ENCODE results near the gene NUMBL.
"Not testable (repeated sequence)": the region's sequence is repeated elsewhere in the genome, so short reads cannot be mapped to it uniquely, and the experiment has no call there.

The NUMBL gene

DNA sequence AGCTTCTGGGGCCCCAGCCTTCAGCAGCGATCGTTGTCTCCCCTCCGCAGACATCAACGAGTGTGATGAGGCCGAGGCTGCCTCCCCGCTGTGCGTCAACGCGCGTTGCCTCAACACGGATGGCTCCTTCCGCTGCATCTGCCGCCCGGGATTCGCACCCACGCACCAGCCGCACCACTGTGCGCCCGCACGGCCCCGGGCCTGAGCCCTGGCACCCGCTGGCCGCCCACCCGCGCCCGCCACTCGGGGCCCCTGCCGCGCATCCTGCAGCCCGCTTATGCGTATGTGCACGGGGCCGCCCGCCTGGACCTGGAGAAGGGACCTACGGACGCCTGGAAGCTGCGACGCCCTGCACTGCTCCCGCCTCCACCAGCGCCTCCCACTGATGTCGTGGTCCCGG, 61.1 kb downstream of the NUMBL start:
- DNase-seq (ENCODE audit: low read depth), result no peak

DNA sequence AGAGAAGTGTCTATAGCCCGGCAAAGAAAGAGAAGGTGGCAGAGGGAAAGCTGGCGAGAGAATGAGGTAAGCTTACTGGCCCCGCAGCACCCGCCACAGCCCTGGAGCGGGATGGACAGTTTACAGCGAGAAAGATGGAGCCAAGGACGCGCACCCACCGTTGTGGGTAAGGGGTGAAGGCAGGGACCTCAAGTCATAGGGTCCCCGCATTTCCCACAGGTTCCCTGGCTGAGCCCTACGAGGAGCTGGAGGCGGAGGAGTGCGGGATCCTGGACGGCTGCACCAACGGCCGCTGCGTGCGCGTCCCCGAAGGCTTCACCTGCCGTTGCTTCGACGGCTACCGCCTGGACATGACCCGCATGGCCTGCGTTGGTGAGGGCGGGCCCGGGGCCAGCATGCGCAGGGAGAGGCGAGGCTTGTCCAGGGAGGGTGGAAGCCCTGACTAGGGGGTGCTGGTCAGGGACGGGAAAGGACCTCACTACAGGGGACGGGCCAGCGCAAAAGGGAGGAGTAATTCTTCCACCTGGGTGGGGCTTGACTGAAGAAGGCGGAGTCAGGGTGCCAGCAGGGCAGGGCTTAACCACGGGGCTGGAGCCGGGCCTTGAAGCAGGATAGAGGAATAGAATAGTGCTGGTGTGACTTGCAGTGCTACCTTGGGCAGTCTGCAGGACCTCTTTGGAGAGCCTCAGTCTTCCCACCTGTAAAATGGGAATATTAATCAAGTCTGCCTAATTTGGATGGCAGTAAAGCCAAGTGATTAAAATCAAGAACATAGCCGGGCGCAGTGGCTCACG, 62.8 kb downstream of the NUMBL start:
- DNase-seq (ENCODE audit: low read depth), result no peak

DNA sequence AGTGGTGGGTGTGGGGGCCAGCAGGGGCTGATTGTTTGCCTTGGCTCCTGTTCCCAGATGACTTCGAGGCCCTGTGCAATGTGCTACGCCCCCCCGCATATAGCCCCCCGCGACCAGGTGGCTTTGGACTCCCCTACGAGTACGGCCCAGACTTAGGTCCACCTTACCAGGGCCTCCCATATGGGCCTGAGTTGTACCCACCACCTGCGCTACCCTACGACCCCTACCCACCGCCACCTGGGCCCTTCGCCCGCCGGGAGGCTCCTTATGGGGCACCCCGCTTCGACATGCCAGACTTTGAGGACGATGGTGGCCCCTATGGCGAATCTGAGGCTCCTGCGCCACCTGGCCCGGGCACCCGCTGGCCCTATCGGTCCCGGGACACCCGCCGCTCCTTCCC, 63.5 kb downstream of the NUMBL start:
- DNase-seq (ENCODE audit: low read depth), result no peak

DNA sequence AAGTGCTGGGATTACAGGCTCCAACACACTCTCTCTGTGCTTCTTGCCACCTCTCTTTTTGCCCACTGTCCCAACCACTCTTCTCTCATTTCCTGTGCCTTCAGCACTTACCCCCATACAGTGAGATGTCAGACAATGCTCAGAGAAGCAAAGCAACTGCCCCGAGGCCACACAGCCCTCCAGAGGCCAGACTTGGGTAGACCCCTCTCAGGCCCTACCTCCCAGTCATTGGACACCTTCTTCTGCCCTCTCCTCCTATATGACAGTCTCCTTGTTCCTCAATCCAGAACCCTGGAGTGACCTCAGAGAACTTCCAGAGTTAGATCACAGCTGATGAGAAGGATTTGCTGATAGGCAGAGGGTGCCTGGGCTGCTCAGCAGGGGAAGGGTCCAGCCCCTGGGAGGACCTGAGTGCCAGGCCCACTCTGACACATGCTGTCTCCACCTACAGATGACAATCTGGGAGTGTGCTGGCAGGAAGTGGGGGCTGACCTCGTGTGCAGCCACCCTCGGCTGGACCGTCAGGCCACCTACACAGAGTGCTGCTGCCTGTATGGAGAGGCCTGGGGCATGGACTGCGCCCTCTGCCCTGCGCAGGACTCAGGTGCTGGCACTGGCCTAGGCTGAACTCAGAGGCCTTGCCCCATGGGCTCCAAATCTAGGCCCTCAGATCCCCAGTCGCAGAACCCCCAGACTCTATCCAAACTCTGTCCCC, 64.9 kb downstream of the NUMBL start:
- no peak for DNase-seq (ENCODE audit: low read depth)

DNA sequence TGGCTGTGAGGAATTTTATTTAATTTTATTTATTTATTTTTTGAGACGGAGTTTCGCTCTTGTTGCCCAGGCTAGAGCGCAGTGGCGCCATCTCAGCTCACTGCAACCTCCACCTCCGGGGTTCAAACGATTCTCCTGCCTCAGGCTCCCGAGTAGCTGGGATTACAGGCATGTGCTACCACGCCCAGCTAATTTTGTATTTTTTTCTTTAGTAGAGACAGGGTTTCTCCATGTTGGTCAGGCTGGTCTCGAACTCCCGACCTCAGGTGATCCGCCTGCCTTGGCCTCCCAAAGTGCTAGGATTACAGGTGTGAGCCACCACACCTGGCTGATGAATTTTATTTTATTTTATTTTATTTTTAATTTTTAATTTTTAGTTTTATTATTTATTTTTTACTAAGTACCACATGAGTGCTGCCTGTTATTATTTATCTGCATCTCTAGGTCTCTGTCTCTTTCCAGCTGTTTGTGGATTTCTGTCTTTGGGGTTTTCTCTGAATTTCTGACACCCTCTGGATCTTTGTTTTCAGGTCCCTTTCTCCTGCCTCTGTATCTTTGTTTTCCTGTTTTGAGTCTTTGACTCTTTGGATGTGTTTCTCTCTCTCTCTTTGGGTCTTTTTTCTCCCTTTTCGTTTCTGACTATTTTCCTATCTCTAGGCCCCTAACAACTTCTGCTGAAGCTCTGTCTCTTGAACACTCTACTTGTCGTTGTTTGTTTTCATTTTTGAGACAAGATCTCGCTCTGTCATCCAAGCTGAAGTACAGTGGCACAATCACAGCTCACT, 65.9 kb downstream of the NUMBL start:
- DNase-seq (ENCODE audit: low read depth), result not testable (repeated sequence)

DNA sequence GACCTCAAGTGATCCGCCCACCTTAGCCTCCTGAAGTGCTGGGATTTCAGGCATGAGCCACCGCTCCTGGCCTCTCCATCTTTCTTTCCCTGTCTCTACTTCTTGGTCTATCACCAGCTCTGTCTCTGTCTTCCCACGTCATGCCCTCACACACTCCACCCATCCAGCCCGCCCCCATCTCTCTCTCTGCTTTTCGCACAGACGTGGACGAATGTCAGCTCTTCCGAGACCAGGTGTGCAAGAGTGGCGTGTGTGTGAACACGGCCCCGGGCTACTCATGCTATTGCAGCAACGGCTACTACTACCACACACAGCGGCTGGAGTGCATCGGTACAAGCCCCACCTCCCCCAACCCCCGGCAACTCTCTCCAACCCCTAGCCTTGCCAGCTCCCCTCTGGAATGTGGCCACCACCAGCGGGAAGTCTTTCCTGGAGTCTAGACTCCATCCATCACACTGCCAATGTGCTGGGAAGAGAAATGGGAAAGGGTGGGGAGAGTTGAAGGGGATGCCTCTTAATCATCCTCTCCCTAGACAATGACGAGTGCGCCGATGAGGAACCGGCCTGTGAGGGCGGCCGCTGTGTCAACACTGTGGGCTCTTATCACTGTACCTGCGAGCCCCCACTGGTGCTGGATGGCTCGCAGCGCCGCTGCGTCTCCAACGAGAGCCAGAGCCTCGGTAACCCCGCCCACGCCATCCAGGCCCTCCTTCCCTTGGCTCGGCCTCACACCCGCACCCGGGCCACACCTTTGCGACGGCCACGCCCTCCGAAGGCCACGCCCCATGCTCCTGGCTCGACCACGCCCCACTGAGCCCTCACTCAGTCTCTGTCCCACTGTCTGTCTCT, 66.8 kb downstream of the NUMBL start:
- DNase-seq (ENCODE audit: low read depth), result no peak

DNA sequence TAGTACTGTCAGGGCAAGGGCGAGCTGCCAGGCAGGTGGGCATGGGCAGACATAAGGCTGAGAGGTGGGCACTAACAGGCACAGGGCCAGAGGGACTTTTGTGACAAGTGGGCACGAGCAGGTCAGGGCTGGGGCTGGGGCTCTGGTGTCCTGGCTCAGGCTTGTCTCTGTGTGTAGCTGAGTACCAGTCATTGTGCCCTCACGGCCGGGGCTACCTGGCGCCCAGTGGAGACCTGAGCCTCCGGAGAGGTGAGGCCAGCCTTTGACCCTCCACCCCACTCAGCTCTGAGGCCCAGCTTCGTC, 67.7 kb downstream of the NUMBL start:
- DNase-seq (ENCODE audit: low read depth), result no peak

DNA sequence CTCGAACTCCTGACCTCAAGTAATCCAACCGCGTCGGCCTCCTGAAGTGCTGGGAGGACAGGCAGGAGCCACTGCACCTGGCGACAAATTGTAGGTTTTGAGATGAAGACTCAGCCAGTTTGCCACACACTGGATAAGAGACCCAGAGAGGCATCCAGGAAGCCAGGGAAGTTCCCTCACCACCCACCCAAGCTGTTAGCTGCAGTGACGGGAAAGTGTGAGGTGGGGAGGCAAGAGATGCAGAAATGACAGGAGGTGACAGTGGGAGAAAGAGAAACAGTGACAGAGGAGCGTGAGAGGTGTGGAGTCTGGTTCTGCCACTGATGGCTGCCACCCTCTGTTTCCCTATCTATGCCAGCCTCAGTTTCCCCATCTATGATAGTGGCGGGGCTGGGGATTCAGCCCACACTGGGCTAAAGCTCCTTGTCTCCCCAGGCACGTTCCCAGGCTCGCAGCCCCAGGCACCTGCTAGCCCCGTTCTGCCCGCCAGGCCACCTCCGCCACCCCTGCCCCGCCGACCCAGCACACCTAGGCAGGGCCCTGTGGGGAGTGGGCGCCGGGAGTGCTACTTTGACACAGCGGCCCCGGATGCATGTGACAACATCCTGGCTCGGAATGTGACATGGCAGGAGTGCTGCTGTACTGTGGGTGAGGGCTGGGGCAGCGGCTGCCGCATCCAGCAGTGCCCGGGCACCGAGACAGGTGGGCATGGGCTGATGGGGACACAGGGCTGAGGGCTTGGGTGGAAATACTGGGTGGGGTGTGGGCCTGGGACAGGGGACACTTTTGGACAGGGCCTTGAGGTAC, 68.3 kb downstream of the NUMBL start:
- no peak for DNase-seq (ENCODE audit: low read depth)

DNA sequence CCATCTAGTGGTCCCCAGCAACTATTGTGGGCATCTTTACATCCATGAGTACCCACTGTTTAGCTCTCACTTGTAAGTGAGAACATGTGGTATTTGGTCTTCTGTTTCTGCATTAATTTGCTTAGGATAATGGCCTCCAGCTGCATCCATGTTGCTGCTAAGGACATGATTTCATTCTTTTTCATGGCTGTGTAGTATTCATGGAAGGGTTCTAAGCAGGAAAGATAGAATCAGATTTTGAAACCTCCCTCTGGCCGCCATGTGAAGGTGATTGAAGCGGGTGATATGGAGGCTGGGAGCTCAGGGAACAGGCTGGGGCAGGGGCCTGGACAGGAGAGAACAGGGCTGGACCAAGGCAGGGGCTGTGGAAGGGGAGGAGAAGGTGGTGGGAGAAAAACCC, 69.2 kb downstream of the NUMBL start:
- DNase-seq (ENCODE audit: low read depth), result no peak

DNA sequence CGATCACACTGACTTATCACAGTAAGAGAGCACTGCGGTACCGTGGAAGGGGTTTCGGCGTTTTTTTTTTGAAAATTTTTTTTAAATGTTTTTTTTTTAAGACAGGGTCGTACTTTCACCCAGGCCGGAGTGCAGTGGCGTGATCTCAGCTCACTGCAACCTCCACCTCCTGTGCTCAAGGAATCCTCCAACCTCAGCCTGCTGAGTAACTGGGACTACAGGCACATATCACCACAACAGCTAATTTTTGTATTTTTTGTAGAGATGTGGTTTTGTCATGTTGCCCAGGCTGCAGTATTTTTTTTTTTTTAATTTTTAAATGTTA, 70.3 kb downstream of the NUMBL start:
- DNase-seq (ENCODE audit: low read depth), result no peak

DNA sequence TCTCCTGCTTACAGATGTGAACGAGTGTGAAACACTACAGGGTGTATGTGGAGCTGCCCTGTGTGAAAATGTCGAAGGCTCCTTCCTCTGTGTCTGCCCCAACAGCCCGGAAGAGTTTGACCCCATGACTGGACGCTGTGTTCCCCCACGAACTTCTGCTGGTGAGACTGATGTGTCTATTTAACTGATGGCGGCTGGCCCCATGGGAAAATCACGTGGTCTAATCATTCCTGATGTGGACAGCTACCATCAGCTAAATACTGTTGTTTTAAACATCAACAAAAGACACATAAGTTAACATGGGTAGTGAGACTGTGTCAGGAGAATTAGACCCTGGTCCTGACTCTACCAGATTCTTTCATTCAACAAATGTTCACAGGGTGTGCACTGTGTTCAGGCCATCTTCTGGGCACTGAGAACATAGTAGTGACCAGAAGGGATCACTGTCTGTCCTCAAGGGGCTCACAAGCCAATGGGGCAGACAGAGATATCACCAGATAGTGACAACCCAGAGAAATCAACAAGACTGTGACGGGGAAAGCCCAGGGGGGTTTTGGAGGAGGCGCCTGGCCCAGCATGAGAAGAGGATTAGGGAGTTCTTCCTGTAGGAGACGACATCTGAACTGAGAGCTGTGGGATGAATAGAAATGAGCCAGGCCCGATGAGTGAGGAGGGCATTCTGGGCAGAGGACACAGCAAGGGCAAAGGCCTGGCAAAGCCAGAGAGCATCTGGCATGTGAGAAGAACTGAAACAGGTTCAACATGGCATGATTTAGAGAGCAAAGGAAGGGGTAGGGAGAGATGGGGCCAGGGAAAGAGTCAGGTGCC, 70.9 kb downstream of the NUMBL start:
- no peak for DNase-seq (ENCODE audit: low read depth)

DNA sequence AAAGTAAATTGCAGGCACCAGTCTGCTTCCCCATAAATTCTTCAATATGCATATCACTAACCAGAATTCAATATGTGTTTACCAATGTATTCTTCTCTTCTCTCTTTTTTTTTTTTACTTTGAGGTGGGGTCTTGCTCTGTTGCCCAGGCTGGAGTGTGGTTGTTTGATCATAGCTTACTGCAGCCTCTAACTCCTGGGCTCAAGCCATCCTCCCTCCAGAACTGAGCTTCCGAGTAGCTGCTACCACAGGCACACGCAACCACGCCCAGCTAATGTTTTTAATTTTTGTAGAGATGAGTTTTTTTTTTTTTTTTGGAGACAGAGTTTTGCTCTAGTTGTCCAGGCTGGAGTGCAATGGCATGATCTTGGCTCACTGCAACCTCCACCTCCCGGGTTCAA, 72.5 kb downstream of the NUMBL start:
- DNase-seq (ENCODE audit: low read depth), result no peak

DNA sequence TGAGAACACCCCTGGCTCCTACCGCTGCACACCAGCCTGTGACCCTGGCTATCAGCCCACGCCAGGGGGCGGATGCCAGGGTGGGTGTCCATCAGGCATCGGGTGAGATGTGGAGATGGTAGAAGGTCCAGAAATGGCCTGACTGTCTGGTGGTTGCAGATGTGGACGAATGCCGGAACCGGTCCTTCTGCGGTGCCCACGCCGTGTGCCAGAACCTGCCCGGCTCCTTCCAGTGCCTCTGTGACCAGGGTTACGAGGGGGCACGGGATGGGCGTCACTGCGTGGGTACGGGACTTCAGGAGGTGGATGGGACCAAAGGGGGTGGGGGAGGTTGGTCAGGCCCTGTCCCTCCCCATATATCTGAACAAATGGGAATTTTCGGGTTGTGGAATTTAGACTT, 73.5 kb downstream of the NUMBL start:
- DNase-seq (ENCODE audit: low read depth), result no peak

DNA sequence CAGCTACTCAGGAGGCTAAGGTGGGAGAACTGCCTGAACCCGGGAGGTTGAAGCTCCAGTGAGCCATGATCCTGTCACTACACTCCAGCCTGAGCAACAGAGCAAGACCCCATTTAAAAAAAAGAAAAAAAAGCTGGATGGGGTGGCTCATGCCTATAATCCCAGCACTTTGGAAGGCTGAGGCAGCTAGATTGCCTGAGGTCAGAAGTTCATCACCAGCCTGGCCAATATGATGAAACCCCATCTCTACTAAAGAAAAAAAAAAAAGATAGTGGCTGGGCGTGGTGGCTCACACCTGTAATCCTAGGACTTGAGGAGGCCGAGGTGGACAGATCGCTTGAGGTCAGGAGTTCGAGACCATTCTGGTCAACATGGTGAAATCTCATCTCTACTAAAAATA, 74.3 kb downstream of the NUMBL start:
- no peak for DNase-seq (ENCODE audit: low read depth)
